Keratinocyte (primary cell): ENCODE data around the gene GLS. TPM values are rescaled to one million over a fixed set of nuclear protein-coding genes. Genes with fewer than 3 reads are reported as not detected.
"Not testable (repeated sequence)": the region's sequence is repeated elsewhere in the genome, so short reads cannot be mapped to it uniquely, and the experiment has no call there.

Experiments
- DNase-seq: peaks from one replicate; pipeline ENCODE4 v3.0.0-alpha.2; 2011; ENCODE audit warnings: low read depth, missing footprints, low spot score
- FAIRE-seq: peaks from 2 replicates; lab custom pipeline; 2011; peaks lifted over from hg19 to GRCh38; lab: Jason Lieb, UNC
- H2AFZ ChIP-seq: 2 replicates; pipeline ENCODE4 v1.6.0; 2012; ENCODE audit warnings: low read length, control low read depth, inconsistent platforms; ENCODE audit not compliant: control insufficient read depth
- H3K27ac ChIP-seq: 2 replicates; pipeline ENCODE4 v1.5.1; 2011; ENCODE audit warnings: low read length; ENCODE audit not compliant: control insufficient read depth, insufficient read depth
- H3K27me3 ChIP-seq: 3 replicates; pipeline ENCODE4 v1.6.0; 2011; ENCODE audit warnings: low read length; ENCODE audit not compliant: control insufficient read depth, insufficient read depth; ENCODE audit errors: extremely low read depth
- H3K36me3 ChIP-seq, 2 experiments: 2 replicates in 1 of 2; 3 replicates in 1 of 2; pipeline ENCODE4 v1.5.1; 2011; ENCODE audit warnings: low read length in 2 of 2, mild to moderate bottlenecking in 1 of 2; ENCODE audit not compliant: control insufficient read depth in 2 of 2, insufficient read depth in 2 of 2; ENCODE audit errors: extremely low read depth in 1 of 2
- H3K4me1 ChIP-seq: 3 replicates; pipeline ENCODE4 v1.5.1; 2011; ENCODE audit warnings: low read length; ENCODE audit not compliant: control insufficient read depth, insufficient read depth; ENCODE audit errors: extremely low read depth
- H3K4me2 ChIP-seq: 3 replicates; pipeline ENCODE4 v1.6.0; 2011; ENCODE audit warnings: low read depth, low read length; ENCODE audit not compliant: control insufficient read depth, insufficient read depth; ENCODE audit errors: extremely low read depth
- H3K4me3 ChIP-seq, 3 experiments: fragments of 200-600 bp in 1 of 3; sonication (generic) in 1 of 3; 2 replicates in 2 of 3; 3 replicates in 1 of 3; pipeline ENCODE4 v1.5.1; 2011 to 2016; ENCODE audit warnings: low read length in 3 of 3, mild to moderate bottlenecking in 3 of 3, control low read depth in 2 of 3, inconsistent platforms in 1 of 3, low read depth in 1 of 3, mixed read lengths in 1 of 3, mixed run types in 1 of 3, moderate library complexity in 1 of 3; ENCODE audit not compliant: control insufficient read depth in 2 of 3, insufficient read depth in 2 of 3; ENCODE audit errors: extremely low read depth in 1 of 3
- H3K79me2 ChIP-seq: 2 replicates; pipeline ENCODE4 v1.6.0; 2012; ENCODE audit warnings: low read length; ENCODE audit not compliant: control insufficient read depth, insufficient read depth
- H3K9ac ChIP-seq: 3 replicates; pipeline ENCODE4 v1.6.0; 2011; ENCODE audit warnings: low read length; ENCODE audit not compliant: control insufficient read depth, insufficient read depth; ENCODE audit errors: extremely low read depth
- H3K9me1 ChIP-seq: 3 replicates; pipeline ENCODE4 v1.6.0; 2011; ENCODE audit warnings: low read length; ENCODE audit not compliant: control insufficient read depth, insufficient read depth; ENCODE audit errors: extremely low read depth
- H3K9me3 ChIP-seq: 2 replicates; pipeline ENCODE4 v1.5.1; 2012; ENCODE audit warnings: low read depth, low read length; ENCODE audit not compliant: control insufficient read depth
- H4K20me1 ChIP-seq: 3 replicates; pipeline ENCODE4 v1.6.0; 2011; ENCODE audit warnings: low read length; ENCODE audit not compliant: control insufficient read depth, insufficient read depth; ENCODE audit errors: extremely low read depth
- EZH2 ChIP-seq: IDR thresholded peaks from one replicate; pipeline ENCODE4 v1.6.1; 2012; ENCODE audit warnings: inconsistent platforms, mild to moderate bottlenecking, low read length, moderate library complexity
- dilution Hi-C: fragments of 300-500 bp; cut with MboI; formaldehyde crosslinking; loops from one replicate; pipeline ENCODE4 v1.7.0; 2020; ENCODE audit warnings: low sequenced_read_pairs; ENCODE audit not compliant: extremely low pct_ligation_motif_present
- polyA plus RNA-seq, 5 experiments: library from polyadenylated mRNA; depleted of rRNA in 3 of 5; stranded (reverse) in 3 of 5; stranded (forward) in 1 of 5; unstranded in 1 of 5; fragments of >200 nt; gene quantifications; 1 replicate in 1 of 5; 2 replicates in 3 of 5; 3 replicates in 1 of 5; pipeline versions ENCODE4 v1.2.1 to v1.2.3, GENCODE V29; 2011 to 2012; ENCODE audit warnings: missing spikeins in 2 of 5, low read depth in 1 of 5, low replicate concordance in 1 of 5
- TF ChIP-seq, protein P1 (sequence below), 3 experiments: IDR thresholded peaks in 1 of 3; conservative IDR thresholded peaks in 1 of 3; optimal IDR thresholded peaks in 1 of 3; 2 replicates in 2 of 3; 3 replicates in 1 of 3; pipeline versions ENCODE3 to v1.5.1; 2011; ENCODE audit warnings: low read length in 3 of 3, mild to moderate bottlenecking in 3 of 3, moderate library complexity in 2 of 3, control low read depth in 1 of 3, inconsistent platforms in 1 of 3; ENCODE audit not compliant: insufficient read depth in 2 of 3; ENCODE audit errors: extremely low read depth in 1 of 3

Gene GLS
- polyA plus RNA-seq, 1 donor (not counting 4 experiments of a cell fraction or from before 2014, with no cell fraction given) = 130 TPM

DNA sequence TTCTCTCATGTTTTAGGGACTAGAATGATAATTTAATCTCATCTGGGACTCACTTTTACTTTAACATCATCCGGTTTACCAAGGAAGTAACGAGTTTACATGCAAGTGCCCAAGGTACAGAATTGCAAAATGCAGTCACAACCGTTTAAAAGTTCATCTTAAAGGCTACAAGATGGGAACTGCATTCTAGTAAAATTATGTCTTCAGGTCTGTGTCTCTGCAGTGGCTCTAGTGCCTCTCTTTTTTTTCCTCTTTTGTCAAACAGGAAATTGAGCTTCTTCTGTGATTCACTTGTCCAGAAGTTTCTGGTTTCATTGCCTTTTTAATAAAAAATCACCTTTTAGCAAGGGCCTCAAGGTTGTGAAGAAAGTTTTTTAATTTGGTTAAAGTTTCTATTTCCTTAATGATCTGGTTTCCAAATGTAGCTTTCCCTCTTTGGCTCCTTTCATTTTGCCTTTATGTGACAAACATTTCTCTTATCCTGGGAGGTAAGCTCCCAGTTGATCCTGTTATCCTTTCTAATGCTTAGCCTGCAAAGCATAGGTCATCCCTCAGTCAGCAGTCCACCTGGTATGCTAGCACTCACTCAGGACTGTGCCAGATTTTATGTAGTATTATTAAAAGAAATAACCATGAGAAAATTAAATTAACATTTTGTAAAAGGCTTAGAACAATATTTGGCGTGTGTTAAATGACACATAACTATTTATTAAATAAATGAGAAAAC is 2.4 kb downstream of the GLS start:
- Histone ChIP-seq H4K20me1 (peaks cover 19% of the 10 kb centered on the region), H3K36me3 (peaks cover 2 to 9% of the 10 kb centered on the region in 2 experiments), H3K9me1 (no peaks in the 10 kb centered on the region), H3K4me3 (peak overlapping the region; percentile 55 to 99 (median 87)), H3K27me3 (no peaks in the 10 kb centered on the region), H2AFZ (no peak overlapping the region), H3K4me2 (peak overlapping the region; percentile 92), H3K9me3 (no peaks in the 10 kb centered on the region), H3K4me1 (peaks cover 41% of the 10 kb centered on the region), H3K27ac (peak overlapping the region; percentile 91), H3K9ac (peak overlapping the region; percentile 96), H3K79me2 (peaks cover 72% of the 10 kb centered on the region)
- DNase-seq (no peak), FAIRE-seq (no peak)
- TF ChIP-seq EZH2 = no peak
- TF ChIP-seq, protein P1, sequence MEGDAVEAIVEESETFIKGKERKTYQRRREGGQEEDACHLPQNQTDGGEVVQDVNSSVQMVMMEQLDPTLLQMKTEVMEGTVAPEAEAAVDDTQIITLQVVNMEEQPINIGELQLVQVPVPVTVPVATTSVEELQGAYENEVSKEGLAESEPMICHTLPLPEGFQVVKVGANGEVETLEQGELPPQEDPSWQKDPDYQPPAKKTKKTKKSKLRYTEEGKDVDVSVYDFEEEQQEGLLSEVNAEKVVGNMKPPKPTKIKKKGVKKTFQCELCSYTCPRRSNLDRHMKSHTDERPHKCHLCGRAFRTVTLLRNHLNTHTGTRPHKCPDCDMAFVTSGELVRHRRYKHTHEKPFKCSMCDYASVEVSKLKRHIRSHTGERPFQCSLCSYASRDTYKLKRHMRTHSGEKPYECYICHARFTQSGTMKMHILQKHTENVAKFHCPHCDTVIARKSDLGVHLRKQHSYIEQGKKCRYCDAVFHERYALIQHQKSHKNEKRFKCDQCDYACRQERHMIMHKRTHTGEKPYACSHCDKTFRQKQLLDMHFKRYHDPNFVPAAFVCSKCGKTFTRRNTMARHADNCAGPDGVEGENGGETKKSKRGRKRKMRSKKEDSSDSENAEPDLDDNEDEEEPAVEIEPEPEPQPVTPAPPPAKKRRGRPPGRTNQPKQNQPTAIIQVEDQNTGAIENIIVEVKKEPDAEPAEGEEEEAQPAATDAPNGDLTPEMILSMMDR (optimal IDR thresholded peaks at IDR 0.05 in 1 of 3, IDR thresholded peaks at IDR 0.05 in 1 of 3, conservative IDR thresholded peaks at IDR 0.05 in 1 of 3; ENCODE audit: extremely low read depth in 1 of 3, insufficient read depth in 2 of 3, low read length in 3 of 3) = no peak
- dilution Hi-C loops = no loop called here

- DNase-seq, H3K27me3 ChIP-seq, dilution Hi-C loops, H3K27ac ChIP-seq, FAIRE-seq, H3K36me3 ChIP-seq, H3K9me3 ChIP-seq, H3K4me3 ChIP-seq, H2AFZ ChIP-seq, H3K9me1 ChIP-seq, H3K9ac ChIP-seq: not testable (repeated sequence)
- peak overlapping the region; percentile 32 for H3K4me2 ChIP-seq
- H4K20me1 ChIP-seq = peaks cover 21% of the 10 kb centered on the region
- peaks cover 45% of the 10 kb centered on the region for H3K4me1 ChIP-seq
- peaks cover 99% of the 10 kb centered on the region for H3K79me2 ChIP-seq
Observed at GRCh38 chr2:190885844-190886243, 5.2 kb downstream of the GLS start.
